NCI-H2029 treated with DMSO at 0.1 percent for 48 hours (cell line): ENCODE results near the gene MOSMO.

Experiments used
- DNase-seq: peaks from one replicate; lab custom pipeline; 2025; lab: John Stamatoyannopoulos, UW

The MOSMO gene

GRCh38 chr16:22050963-22051362 is 43.1 kb downstream of the MOSMO start:
- no peak for DNase-seq

DNA sequence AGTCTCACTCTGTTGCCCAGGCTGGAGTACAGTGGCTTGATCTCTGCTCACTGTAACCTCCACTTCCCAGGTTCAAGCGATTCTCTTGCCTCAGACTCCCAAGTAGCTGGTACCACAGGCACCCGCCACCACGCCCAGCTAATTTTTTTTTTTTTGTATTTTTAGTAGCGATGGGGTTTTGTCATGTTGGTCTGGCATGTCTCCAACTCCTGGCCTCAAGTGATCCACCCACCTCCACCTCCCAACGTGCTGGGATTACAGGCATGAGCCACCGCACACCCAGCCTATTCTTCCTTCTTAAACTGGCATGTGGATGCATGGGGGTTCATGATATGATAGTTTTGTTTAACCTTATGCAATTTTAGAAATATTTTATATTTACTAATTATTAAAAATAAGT is 45.1 kb downstream of the MOSMO start:
- DNase-seq, result no peak

- DNase-seq, result no peak
These were observed 46.0 kb downstream of the MOSMO start for GRCh38 chr16:22053921-22054341.

- DNase-seq, result no peak
These were observed 47.1 kb downstream of the MOSMO start for GRCh38 chr16:22054847-22055590.

GRCh38 chr16:22055881-22056280 is 48.0 kb downstream of the MOSMO start:
- no peak for DNase-seq

- no peak for DNase-seq
These were observed 56.1 kb downstream of the MOSMO start for GRCh38 chr16:22063888-22064467.

DNA sequence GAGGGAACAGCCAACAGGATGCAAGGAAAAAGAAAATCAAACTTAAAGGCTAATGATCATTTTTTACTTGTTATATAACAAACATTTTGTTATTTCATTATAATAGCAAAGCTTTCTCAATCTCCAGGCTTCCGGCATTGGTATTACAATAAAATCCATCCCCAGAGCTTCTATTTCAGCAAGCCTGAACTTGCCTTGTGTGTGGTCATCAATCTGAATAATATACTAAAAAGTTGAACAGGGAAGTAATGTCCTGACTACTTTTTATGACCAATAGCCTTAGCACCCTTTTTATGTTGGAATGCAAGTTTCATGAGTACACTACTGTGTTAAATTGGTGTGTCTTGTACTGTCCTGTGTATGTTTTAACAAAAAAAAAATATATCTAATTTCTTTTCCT is 57.3 kb downstream of the MOSMO start:
- no peak for DNase-seq

DNA sequence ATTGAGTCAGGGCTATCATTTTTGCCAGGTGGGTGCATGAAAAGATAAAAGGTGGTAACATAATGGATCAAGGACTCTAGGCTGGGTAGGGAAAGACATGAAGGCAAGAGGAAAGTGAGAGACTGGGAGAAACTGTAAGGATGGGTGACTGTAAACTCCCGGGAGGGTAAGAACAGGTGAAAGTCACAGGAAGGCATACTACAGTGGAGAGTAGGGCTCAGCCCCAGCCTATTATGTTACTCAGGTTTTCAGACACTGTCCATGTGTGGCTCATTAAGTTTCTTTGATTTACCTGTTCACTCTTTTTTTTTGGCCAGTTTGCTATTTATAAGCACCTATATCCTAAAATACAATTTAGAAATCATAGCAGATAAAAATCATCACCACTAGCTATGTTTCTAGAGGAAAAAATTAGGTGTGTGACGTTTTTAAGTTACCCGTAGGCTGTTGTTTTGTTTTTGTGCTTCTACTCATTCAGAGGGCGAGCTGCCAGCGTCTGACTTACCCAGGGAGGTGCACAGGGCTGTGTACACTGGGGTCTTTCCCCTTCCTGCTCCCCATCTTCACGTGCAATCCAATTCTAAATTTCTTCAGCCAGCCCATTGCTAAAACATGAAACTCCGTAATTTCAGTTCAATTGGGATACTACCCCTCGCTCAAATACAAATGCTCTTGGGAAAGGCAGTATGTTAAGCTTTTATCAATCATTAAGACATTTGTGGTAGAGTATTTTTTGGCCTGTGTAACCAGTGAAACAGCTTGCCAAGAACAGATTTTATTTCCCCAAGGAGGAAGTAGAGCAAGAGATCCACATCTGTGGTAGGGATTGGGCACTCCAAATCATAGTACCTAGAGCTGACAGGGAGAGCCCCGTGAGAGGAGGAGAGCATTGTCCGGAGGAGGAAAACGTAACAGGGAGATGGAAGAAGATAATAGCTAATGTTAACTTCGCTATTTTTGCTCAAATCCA is 62.7 kb downstream of the MOSMO start:
- DNase-seq, result no peak

DNA sequence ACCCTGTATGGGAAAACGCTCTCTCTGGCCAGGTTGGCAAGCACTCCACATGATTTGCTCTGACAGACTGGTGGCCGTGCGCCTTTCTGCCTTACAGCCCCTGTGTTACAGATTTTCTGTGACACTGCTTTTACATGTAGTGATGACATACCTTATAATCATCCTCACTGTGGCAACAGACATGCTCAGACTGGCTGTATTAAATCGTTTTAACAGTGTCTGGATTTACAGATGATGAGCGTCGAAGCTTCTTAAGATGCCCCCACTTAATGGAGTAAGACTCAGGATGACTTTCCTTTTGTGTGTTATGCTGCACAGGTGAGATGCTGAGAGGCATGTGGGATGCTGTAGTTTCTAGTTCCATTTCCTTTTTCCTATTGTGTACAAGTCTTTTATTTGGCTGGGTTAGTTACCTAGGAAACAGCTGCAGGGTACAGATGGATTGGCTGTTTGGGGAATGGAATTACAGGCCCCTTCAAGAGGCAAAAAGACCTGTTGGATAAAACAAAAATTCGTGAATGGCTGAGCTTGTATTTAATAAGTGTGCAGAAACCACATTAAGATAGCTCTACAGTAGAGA is 63.5 kb downstream of the MOSMO start:
- no peak for DNase-seq

- DNase-seq, result no peak
These were observed 65.4 kb downstream of the MOSMO start for GRCh38 chr16:22073350-22073749.

- no peak for DNase-seq
These were observed 67.3 kb downstream of the MOSMO start for GRCh38 chr16:22075043-22075757.

DNA sequence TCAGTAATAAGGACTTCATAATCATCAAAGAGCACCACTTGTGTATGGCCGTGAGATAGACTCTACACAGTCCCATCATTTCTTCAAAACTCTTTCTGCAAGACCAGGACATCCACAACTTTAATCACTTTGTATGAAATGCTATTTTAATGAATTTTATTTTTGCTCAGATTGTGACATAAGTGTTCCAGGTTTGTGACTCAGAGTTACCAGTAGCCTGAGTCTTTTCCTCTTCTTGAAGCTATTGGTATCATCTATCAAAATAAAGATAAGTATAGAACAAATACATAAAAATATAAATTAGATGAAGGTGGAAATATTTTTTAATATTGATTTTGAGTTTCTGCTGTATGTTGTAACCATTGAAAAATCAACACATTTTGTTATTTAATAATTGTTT is 67.9 kb downstream of the MOSMO start:
- no peak for DNase-seq

GRCh38 chr16:22077700-22078313 is 69.9 kb downstream of the MOSMO start:
- DNase-seq, result peak; percentile 37

- DNase-seq, result no peak
These were observed 70.7 kb downstream of the MOSMO start for GRCh38 chr16:22078656-22079055.

- no peak for DNase-seq
These were observed 73.1 kb downstream of the MOSMO start for GRCh38 chr16:22081050-22081449.

GRCh38 chr16:22086440-22086839 is 78.5 kb downstream of the MOSMO start:
- no peak for DNase-seq

- DNase-seq, result no peak
These were observed 80.7 kb downstream of the MOSMO start for GRCh38 chr16:22088642-22089041.

GRCh38 chr16:22089910-22090309 is 82.0 kb downstream of the MOSMO start:
- no peak for DNase-seq

- no peak for DNase-seq
These were observed 83.8 kb downstream of the MOSMO start for GRCh38 chr16:22091721-22092120.

GRCh38 chr16:22092143-22092933 is 84.4 kb downstream of the MOSMO start, which contains the start of gene VWA3A:
TSS of gene VWA3A (plus strand) at chr16:22092541. CDS start at chr16:22092638, 97 bp downstream.
- no peak for DNase-seq
